Fibroblast of peridontal ligament (primary cell): Measurements from ENCODE around the gene BNIP2.
"Not testable (repeated sequence)": the region's sequence is repeated elsewhere in the genome, so short reads cannot be mapped to it uniquely, and the experiment has no call there.

ENCODE experiments used
- DNase-seq: peaks from one replicate; pipeline ENCODE4 v3.0.0-alpha.2; 2010; ENCODE audit errors: extremely low read depth

The BNIP2 gene

DNA sequence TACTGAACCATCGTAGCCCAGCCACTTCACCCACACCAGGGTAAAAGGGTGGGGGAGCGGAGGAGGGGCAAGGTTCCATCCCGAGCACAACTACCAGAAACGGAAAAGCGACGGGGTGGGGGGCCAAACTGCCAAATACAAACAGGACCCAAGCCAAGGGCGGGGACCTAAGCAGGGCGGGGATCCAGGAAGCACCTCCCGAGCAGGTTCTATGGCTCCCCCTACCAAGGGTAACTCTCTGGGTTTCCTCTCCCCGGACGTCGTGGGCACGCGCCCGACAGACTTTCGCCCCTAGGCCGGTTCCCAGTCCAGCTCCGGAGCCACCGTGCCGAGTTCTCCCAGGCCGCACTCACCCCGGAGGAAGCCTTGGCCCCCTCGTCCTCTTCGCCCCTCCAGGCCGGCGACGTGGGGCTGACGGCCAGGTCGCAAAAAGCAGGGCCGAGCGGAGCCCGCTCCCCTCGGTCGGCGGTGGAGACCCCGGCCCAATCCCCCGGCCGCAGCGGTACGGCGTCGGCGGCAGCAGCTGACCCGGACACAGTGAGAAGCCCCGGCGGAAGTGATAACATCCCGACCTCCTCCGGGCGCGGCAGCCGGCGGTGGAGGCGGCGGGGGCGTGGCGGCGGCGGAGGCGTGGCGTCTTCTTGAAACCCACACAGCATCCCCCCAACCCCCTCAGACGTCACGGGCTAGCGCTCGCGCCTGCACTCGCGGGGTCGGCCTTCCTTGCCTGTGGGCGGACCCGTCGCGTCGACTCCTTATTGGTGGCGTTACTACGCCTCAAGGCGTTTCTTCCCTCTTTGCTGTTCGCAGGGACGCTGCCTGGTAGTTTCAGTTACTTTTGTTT lies at the start of gene BNIP2:
TSS of gene BNIP2 (minus strand) at position 539 of the 844 bp plus-strand sequence. CDS start 6,863 bp downstream, outside the sequence.
- DNase-seq = peak; percentile 97

- DNase-seq = no peak
Measured at GRCh38 chr15:59738676-59739075, 49.6 kb upstream of the BNIP2 start.

GRCh38 chr15:59736181-59736580 lies 47.1 kb upstream of the BNIP2 start:
- no peak for DNase-seq

- DNase-seq = no peak
Measured at GRCh38 chr15:59725151-59725486, 36.0 kb upstream of the BNIP2 start.

GRCh38 chr15:59723687-59724346 lies 34.7 kb upstream of the BNIP2 start:
- DNase-seq = no peak

DNA sequence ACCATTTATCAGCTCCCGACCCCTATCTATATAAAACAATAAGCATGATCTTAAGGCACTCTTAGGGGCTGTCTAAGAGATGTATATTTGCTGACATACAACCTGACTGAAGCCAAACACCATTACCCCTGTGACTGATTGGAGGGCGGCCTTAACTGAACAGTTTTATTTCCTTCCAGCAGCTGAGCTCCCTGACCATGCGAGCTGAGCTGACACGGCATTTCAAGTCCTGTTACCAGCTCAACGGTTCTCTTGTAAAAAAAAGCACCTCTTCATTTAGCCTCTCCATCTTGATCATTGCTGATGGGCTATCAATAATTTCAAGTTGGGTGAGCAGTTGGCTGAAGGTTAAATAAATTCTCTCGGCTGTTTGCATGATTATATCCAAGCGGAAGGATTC lies 33.4 kb upstream of the BNIP2 start:
- no peak for DNase-seq

DNA sequence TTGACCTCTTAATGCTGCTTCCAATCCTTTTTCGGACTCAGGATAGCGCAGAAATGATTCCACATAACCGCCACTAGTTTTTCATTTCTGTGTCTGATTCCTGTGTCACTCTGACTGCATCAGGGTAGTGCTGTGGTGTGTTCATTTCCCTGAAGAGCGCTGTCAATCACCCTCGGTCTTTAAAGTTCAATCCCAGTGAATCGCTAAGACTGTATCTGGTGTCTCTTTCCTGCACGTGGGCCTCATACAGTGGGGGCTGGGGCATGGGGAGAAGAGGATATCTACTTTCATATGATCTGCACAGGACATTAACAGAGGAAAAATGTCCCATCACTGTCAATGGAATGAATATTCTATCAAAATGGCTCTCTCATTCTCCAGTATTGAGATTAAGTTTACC lies 32.9 kb upstream of the BNIP2 start:
- no peak for DNase-seq

DNA sequence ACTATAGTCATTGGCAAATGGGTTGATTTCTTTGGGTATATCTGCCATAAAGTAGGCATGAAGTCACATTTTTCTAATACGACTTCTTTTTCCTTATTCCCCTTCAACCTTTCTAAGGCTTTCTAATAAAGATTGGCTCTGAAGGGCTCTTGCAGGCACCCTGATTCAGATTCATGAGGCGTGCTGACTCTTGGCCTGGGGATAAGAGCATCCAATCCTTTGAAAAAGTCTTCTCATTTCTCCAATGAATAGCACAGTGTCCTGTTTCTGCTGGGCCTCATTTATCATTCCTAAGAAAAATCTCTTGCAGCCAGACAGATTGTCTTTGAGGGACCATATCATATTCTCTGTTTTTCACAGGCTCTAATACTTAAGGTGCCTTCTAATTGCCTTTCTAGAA lies 32.3 kb upstream of the BNIP2 start:
- no peak for DNase-seq

DNA sequence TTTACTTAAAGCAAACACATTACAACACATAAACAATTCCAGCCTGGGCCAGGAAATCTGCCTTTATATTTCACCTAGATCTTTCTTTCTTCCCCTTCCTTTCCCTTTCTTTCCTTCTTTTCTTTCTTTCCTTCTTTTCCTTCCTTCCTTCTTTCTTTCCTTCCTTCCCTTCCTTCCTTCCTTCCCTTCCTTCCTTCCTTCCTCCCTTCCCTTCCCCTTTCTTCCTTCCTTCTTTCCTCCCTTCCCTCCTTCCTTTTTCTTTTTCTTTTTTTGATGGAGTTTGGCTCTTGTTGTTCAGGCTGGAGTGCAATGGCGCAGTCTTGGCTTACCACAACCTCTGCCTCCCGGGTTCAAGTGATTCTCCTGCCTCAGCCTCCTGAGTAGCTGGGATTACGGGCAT lies 24.1 kb upstream of the BNIP2 start:
- no peak for DNase-seq

- DNase-seq = no peak
Measured at GRCh38 chr15:59711451-59712243, 22.5 kb upstream of the BNIP2 start.

DNA sequence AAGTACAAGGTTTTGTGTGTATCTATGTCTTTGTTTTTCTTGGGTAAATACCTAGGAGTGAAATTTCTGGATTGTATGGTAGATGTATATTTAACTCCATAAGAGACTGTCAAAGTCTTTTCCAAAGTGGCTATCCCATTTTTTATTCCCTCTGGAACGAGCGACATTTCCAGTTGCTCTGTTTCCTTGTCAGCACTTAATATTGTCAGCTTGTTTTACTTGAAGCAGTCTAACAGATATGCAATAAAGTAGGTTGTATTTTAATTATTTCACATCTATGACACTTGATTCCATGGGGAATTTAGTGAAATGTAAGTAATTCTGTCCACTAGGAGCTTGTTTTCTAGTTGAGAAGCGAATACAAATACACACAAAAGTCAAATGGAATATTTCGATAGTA lies 18.5 kb upstream of the BNIP2 start:
- no peak for DNase-seq

DNA sequence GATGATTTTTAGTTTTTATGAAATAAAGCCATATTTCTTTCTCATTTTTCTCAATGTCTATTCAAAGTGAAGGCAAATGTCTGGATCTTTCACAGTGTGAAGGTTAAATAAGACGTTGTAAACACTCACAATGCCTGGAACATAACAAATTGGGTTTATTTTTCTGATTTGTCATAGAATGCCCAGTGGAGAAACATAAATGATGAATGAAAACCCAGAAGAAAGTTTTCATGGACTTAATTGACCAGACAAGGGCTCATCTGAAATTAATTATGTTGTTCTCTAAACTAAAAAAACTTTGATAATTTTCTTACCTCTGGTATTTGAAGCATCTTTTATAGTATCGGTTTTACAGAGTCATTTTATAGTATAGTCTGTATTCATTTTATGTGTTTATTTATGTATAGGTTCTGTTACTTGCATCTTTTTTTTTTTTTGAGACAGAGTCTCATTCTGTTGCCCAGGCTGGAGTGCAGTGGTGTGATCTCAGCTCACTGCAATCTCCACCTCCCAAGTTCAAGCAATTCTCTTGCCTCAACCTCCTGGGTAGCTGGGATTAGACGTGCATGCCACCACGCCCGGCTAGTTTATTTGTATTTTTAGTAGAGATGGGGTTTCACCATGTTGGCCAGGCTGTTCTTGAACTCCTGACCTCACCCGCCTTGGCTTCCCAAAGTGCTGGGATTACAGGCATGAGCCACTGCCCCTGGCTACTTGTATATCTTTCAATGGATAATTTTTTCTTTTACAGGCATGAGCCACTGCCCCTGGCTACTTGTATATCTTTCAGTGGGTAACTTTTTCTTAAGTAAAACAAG lies 15.1 kb upstream of the BNIP2 start:
- DNase-seq = peak; percentile 67

DNA sequence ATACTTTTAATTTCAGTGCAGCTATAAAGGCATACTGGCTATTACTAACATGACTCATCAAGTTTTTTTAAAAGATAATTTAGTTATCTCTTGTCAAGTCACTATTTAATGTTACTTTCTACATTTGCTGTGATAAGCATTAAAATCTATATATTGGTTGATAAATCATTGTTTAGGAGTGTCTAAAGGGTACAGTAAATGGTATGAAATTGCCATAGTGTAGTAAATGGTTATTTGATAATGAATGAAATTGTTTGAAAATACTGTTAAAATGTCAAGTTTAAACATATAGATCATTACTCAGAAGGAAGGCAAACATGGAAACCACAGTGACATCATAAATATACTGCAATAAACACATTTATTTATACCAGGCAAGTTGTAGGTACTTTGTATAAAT lies 13.2 kb upstream of the BNIP2 start:
- no peak for DNase-seq

- DNase-seq = no peak
Measured at GRCh38 chr15:59701880-59702279, 12.8 kb upstream of the BNIP2 start.

- no peak for DNase-seq
Measured at GRCh38 chr15:59699810-59700431, 10.8 kb upstream of the BNIP2 start.

GRCh38 chr15:59698065-59698464 lies 8.9 kb upstream of the BNIP2 start:
- not testable (repeated sequence) for DNase-seq

- no peak for DNase-seq
Measured at GRCh38 chr15:59696332-59696731, 7.2 kb upstream of the BNIP2 start.

GRCh38 chr15:59694779-59695178 lies 5.7 kb upstream of the BNIP2 start:
- no peak for DNase-seq

- peak; percentile 81 for DNase-seq
Measured at GRCh38 chr15:59691194-59691805, 2.2 kb upstream of the BNIP2 start.

- DNase-seq = peak; percentile 55
Measured at GRCh38 chr15:59689626-59690236, 611 bp upstream of the BNIP2 start.
